Measurements from ENCODE around the gene ATP5F1B.
"Not testable (repeated sequence)": the region's sequence is repeated elsewhere in the genome, so short reads cannot be mapped to it uniquely, and the experiment has no call there.

Gene ATP5F1B

GRCh38 chr12:56645717-56646446, at the start of gene ATP5F1B:
Gene ATP5F1B, minus strand, starts transcription at chr12:56645984. Its CDS starts 21 bp downstream, at chr12:56645963.
- peak; percentile 78 to 85 for DNase-seq (ENCODE audit: low read depth in 2 of 2)

DNA sequence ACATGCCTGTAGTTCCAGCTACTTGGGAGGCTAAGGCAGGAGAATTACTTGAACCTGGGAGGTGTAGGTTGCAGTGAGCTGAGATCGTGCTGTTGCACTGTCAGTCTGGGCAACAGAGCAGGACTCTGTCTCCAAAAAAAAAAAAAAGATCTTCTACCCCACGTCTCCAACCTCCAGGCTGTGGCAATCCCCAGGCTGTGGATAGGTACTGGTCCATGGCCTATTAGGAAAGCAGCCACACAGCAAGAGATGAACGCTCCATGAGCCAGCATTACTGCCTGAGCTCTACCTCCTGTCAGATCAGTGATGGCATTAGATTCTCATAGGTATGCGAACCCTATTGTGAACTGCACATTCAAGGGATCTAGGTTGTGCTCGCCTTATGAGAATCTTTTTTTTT, 48.4 kb upstream of the ATP5F1B start:
- DNase-seq (ENCODE audit: low read depth in 2 of 2): no peak

GRCh38 chr12:56688846-56689109, 43.0 kb upstream of the ATP5F1B start:
- peak in 1 of 2 experiments; percentile 13 for DNase-seq (ENCODE audit: low read depth in 2 of 2)

DNA sequence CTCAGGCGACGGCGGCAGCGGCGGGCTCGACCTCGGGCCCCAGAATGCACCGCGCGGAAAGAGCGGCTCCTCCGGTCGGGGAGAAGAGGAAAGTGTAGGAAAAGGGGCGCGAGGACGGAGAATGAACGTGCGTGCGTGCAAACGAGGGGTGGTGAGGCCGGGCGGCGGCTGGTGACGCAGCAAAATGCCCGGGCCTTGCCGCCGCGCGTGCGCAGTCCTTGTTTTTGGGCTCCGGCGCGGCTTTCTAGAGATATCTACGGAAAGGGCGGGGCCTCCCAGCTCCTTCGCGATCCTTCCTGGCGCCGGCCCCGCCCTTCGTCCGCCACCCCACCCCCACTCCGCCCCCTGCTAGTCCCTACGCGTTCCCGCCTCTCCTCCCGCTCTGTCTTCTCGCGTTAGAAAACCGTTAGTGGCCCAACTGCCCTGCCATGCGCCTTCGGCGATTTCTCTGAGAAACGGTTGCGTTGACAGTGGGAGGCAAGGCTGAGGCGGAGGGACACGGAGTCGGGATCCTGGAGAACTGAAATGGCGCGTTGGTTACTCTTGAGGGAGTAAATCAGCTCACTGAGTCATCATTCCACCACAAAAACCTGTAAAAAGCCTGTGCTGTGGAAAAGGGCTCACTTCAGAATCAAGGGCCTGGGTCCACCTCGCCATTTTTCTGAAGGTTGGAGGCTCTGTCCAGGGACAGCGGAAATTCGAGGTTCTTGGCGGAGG, 42.5 kb upstream of the ATP5F1B start, which contains the start of gene PTGES3:
TSS of gene PTGES3 (minus strand) at position 156 of the 717 bp plus-strand sequence. CDS start 285 bp downstream, outside the sequence.
- DNase-seq (ENCODE audit: low read depth in 2 of 2): peak; percentile 95 to 97

DNA sequence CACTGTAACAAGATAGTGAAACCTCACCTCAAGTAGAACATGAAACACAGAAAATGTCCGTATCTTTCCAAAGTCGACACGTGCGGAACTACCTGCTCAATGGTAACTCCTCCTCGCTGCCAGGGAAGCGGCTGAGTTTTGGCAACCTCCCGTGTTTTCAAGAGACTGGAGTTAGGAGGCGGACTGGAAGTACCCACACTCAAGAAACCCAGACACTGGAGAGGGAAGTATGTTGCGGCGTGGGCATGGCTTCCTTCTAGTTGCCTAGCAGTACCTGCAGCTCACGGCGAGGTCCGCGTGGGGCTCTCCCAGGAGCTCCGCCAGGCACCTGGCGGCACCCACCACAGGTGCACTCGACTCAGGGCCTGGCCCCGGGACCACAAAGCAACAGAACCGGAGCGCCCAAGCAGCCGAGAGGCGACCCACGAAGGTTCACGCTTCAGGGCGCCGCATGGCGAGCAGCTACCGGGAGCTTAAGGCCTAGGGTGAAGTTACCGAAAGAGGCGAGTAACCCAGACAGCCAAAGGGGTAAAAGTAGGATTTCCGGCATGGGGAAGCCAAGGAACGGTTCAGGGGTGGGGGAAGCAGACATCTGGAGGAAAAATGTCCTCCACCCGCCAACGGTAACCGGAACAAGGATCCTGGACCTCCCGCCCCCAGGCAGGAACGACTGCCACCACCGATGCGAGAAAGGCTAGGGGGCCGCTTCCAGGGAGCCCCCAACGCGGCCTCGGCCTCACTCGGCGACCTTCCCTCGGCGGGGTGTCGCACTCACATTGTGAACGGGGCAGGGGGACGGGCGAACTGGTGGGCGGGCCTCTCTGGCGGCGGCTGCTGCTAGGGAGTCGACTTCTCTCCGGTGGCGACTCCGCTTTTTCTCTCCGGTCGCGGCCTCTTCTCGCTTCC, 41.7 kb upstream of the ATP5F1B start:
- DNase-seq (ENCODE audit: low read depth in 2 of 2): peak; percentile 33 to 37

GRCh38 chr12:56684745-56685359, 39.1 kb upstream of the ATP5F1B start:
- DNase-seq (ENCODE audit: low read depth in 2 of 2): no peak

- no peak for DNase-seq (ENCODE audit: low read depth in 2 of 2)
Observed at GRCh38 chr12:56682323-56682722, 36.5 kb upstream of the ATP5F1B start.

GRCh38 chr12:56679883-56680575, 34.2 kb upstream of the ATP5F1B start:
- no peak for DNase-seq (ENCODE audit: low read depth in 2 of 2)

GRCh38 chr12:56678852-56679251, 33.1 kb upstream of the ATP5F1B start:
- DNase-seq (ENCODE audit: low read depth in 2 of 2): no peak

DNA sequence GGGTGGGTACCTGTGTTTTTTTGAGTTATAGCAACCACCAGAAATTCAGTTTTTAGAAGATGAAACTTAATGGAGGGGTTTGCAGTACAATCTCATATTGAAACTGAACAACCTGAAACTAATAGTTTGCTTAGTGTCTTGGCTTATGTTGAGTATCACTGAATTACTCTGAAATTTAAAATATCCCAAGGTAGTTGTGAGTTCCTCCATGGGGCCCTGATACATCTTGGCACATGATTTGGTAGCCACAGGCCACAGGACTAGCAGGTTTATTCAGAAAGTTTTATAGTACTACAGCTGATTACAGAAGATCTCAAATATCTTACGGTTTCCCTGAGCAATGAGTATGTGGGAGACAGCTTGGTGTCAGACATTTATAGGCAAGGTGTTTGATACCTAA, 31.9 kb upstream of the ATP5F1B start:
- no peak for DNase-seq (ENCODE audit: low read depth in 2 of 2)

- no peak for DNase-seq (ENCODE audit: low read depth in 2 of 2)
Observed at GRCh38 chr12:56676851-56677580, 31.2 kb upstream of the ATP5F1B start.

DNA sequence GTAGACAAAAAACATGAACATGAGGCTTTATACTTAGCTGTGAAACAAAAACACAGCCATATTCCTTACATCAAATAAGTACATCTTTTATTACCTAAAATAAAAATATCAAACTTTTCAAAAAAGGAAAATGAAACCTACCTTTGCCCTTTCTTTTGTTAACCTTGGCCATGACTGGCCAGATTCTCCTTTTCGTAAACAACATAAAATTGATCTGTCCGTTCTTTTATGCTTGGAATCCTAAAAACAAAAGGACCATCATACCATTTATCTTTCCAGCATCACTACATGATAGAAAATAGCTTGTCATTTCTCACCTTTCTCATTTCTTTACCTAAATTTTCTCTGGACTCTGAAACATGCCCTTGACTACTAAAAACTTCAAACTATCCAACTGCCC, 25.8 kb upstream of the ATP5F1B start:
- no peak for DNase-seq (ENCODE audit: low read depth in 2 of 2)

GRCh38 chr12:56670836-56671235, 25.1 kb upstream of the ATP5F1B start:
- DNase-seq (ENCODE audit: low read depth in 2 of 2): no peak

GRCh38 chr12:56668197-56668457, 22.3 kb upstream of the ATP5F1B start:
- DNase-seq (ENCODE audit: low read depth in 2 of 2): no peak

- DNase-seq (ENCODE audit: low read depth in 2 of 2): no peak
Observed at GRCh38 chr12:56661979-56662638, 16.3 kb upstream of the ATP5F1B start.

- no peak for DNase-seq (ENCODE audit: low read depth in 2 of 2)
Observed at GRCh38 chr12:56661560-56661959, 15.8 kb upstream of the ATP5F1B start.

DNA sequence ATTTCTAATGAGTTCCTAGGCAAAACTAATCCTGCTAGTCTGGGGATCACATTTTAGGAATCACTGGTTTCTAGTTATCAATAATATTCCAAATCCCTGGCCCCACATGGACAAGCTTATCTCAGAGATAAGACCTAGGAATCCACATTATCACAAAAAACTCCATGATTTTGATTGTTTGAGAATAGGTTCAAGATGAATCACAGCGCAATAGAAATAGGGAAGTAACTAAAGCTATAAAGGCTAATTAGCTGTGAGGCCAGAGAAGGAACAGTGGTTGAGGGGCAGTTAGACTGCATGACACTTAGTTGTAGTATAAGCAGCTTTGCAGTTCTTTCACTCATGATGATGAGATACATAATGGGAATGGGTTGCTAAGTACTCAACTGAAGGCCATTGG, 13.1 kb upstream of the ATP5F1B start:
- DNase-seq (ENCODE audit: low read depth in 2 of 2): no peak

DNA sequence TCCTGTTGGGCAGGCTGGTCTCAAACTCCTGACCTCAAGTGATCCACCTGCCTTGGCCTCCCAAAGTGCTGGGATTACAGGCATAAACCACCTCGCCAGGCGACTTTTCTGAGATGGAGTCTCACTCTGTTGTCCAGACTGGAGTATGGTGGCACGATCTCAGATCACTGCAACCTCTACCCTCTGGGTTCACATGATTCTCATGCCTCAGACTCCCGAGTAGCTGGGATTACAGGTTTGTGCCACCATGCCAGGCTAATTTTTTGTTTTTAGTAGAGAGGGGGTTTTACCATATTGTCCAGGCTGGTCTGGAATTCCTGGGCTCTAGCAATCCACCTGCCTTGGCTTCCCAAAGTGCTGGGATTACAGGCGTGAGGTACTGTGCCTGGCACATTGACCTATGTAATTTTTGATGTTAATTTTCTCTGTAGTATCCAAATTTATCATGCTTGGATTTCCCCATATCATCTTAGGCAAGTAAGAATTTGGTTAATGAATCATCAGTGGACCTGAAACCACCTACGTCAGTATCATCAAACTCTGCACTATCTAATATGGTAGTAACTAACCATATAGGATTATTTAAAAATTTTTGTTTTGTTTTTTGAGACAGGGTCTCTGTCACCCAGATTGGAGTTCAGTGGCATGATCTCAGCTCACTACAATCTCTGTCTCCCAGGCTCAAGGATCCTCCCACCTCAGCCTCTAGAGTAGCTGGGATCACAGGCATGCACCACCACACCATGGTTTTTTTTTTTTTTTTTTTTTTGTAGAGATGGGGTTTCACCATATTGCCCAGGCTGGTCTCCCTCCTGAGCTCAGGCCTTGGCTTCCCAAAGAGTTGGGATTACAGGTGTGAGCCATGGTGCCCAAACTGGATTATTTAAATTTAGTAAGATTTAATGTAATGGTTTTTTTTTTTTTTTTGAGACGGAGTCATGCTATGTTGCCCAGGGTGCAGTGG, 11.9 kb upstream of the ATP5F1B start:
- DNase-seq (ENCODE audit: low read depth in 2 of 2): no peak

DNA sequence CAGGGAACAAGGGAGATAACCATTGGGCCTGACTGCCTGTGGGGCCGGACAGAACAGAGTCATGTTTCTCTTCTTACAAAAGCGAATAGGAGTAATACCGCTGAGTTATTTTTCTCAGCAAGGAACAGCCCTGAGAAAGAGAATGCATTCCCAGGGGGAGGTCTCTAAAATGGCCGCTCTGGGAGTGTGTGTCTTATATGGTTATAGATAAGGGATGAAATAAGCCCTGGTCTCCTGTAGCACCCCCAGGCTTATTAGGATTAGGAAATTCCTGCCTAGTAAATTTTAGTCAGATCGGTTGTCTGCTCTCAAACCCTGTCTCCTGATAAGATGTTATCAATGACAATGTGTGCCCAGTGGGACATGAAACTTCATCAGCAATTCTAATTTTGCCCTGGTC, 8.0 kb upstream of the ATP5F1B start:
- not testable (repeated sequence) for DNase-seq (ENCODE audit: low read depth in 2 of 2)
